Naive thymus-derived CD4-positive, alpha-beta T cell (primary cell): ENCODE results near the gene FNDC3B. TPM values are rescaled to one million over a fixed set of nuclear protein-coding genes. Genes with fewer than 3 reads are reported as not detected.

Source experiments
- ATAC-seq: fragments of 150-1000 bp; cut with Tn5 transposase; 2 replicates; pipeline ENCODE4 v1.10.0; 2021; ENCODE audit warnings: mild to moderate bottlenecking, moderate library complexity
- CTCF ChIA-PET: fragments of 350-600 bp; sonication (Branson Sonifier 250); formaldehyde crosslinking; loops from one replicate; lab custom pipeline; 2021; ENCODE audit warnings: antibody characterized with exemption; lab: Charles Lee
- POLR2A ChIA-PET: fragments of 350-600 bp; sonication (Branson Sonifier 250); formaldehyde crosslinking; loops from one replicate; lab custom pipeline; 2021; ENCODE audit warnings: antibody characterized with exemption, inconsistent platforms; lab: Charles Lee
- DNase-seq, 9 donors: peaks; one replicate each; pipeline versions ENCODE4 v3.0.0 to v3.0.0-alpha.2; 2020 to 2022; ENCODE audit warnings: mixed read lengths in 1 of 9
- H3K27ac ChIP-seq: one replicate; pipeline ENCODE4 v1.7.0; 2013; ENCODE audit warnings: mild to moderate bottlenecking, low read depth, low read length, moderate library complexity
- H3K27me3 ChIP-seq, 2 donors: one replicate each; pipeline ENCODE4 v1.7.0; 2013; ENCODE audit warnings: low read length in 2 of 2, mild to moderate bottlenecking in 2 of 2, moderate library complexity in 2 of 2; ENCODE audit not compliant: control insufficient read depth in 2 of 2, insufficient read depth in 2 of 2
- H3K36me3 ChIP-seq, 3 experiments: 1 replicate in 2 of 3; 2 replicates in 1 of 3; pipeline ENCODE4 v1.7.0; 2013; ENCODE audit warnings: low read length in 3 of 3, mild to moderate bottlenecking in 3 of 3, moderate library complexity in 1 of 3; ENCODE audit not compliant: insufficient read depth in 3 of 3, control insufficient read depth in 2 of 3
- H3K4me1 ChIP-seq, 2 donors: one replicate each; pipeline ENCODE4 v1.7.0; 2013; ENCODE audit warnings: low read length in 2 of 2, mild to moderate bottlenecking in 2 of 2, moderate library complexity in 1 of 2; ENCODE audit not compliant: control insufficient read depth in 2 of 2, insufficient read depth in 2 of 2
- H3K4me3 ChIP-seq: 2 replicates; pipeline ENCODE4 v1.7.0; 2013; ENCODE audit warnings: mild to moderate bottlenecking, low read length
- H3K9me3 ChIP-seq, 3 experiments: 1 replicate in 2 of 3; 2 replicates in 1 of 3; pipeline ENCODE4 v1.7.0; 2013; ENCODE audit warnings: low read length in 3 of 3; ENCODE audit not compliant: control insufficient read depth in 2 of 3
- H3K27ac Mint-ChIP-seq, 9 donors: one replicate each; pipeline ENCODE4 v1.8.0; 2020 to 2022; ENCODE audit warnings: mixed read lengths in 9 of 9, mild to moderate bottlenecking in 8 of 9, moderate library complexity in 5 of 9, inconsistent platforms in 2 of 9
- H3K27me3 Mint-ChIP-seq, 5 donors: one replicate each; pipeline ENCODE4 v1.8.0; 2021 to 2022; ENCODE audit warnings: mixed read lengths in 5 of 5, mild to moderate bottlenecking in 1 of 5
- H3K36me3 Mint-ChIP-seq, 5 donors: one replicate each; pipeline ENCODE4 v1.8.0; 2020 to 2022; ENCODE audit warnings: mixed read lengths in 5 of 5, mild to moderate bottlenecking in 3 of 5, inconsistent platforms in 1 of 5
- H3K4me1 Mint-ChIP-seq, 7 donors: one replicate each; pipeline ENCODE4 v1.8.0; 2020 to 2022; ENCODE audit warnings: mixed read lengths in 7 of 7, mild to moderate bottlenecking in 3 of 7, inconsistent platforms in 1 of 7
- H3K4me3 Mint-ChIP-seq, 10 donors: one replicate each; pipeline ENCODE4 v1.8.0; 2020 to 2022; ENCODE audit warnings: mild to moderate bottlenecking in 10 of 10, mixed read lengths in 10 of 10, moderate library complexity in 6 of 10, inconsistent platforms in 2 of 10
- H3K9me3 Mint-ChIP-seq, 11 donors: one replicate each; pipeline ENCODE4 v1.8.0; 2020 to 2022; ENCODE audit warnings: mixed read lengths in 11 of 11, mild to moderate bottlenecking in 4 of 11, inconsistent platforms in 1 of 11, moderate library complexity in 1 of 11
- intact Hi-C, 2 donors: fragments of 100-400 bp; cut with micrococcal nuclease; formaldehyde crosslinking; loops; one replicate each; pipeline ENCODE4 v1.15.1; 2023
- polyA plus RNA-seq, 2 donors: library from polyadenylated mRNA; unstranded; fragments of 300-500 nt; fragmentation: Illumina TruSeq; gene quantifications; one replicate each; pipeline ENCODE4 v1.2.3, GENCODE V29; 2021
- total RNA-seq, 6 experiments: library from RNA in 5 of 6; stranded (reverse) in 5 of 6; gene quantifications; 1 replicate in 5 of 6; 2 replicates in 1 of 6; pipeline ENCODE4 v1.2.3 and lab custom pipeline; 2021 to 2026

FNDC3B gene
- total and polyA plus RNA-seq, 7 experiments from 2014 or later: 8.6 to 78.6 (median 25.6) TPM

GRCh38 chr3:172187511-172187910, 148.1 kb downstream of the FNDC3B start:
- Histone ChIP-seq H3K27ac (no peak overlapping the region), H3K4me1 (no peaks in the 10 kb centered on the region), H3K9me3 (no peaks in the 10 kb centered on the region), H3K36me3 (no peaks in the 10 kb centered on the region), H3K27me3 (no peaks in the 10 kb centered on the region), H3K4me3 (no peak overlapping the region)
- Mint-ChIP-seq H3K36me3 (peaks cover 0 to 10% (median 5%) of the 10 kb centered on the region in 5 donors), H3K27ac (no peak overlapping the region), H3K9me3 (no peaks in the 10 kb centered on the region), H3K4me1 (peaks cover 0 to 29% (median 10%) of the 10 kb centered on the region in 7 donors), H3K4me3 (no peak overlapping the region), H3K27me3 (peaks cover 0 to 2% (median 0%) of the 10 kb centered on the region in 5 donors)
- ChIA-PET CTCF (no interaction called here), POLR2A (no interaction called here)
- no peak for DNase-seq
- intact Hi-C loops: no loop called here
- no peak for ATAC-seq

GRCh38 chr3:172188511-172188910, 149.1 kb downstream of the FNDC3B start:
- Mint-ChIP-seq H3K27ac (no peak overlapping the region), H3K36me3 (peaks cover 0 to 12% (median 5%) of the 10 kb centered on the region in 5 donors), H3K4me3 (no peak overlapping the region)

GRCh38 chr3:172189213-172189612, 149.8 kb downstream of the FNDC3B start:
- Mint-ChIP-seq H3K36me3 (peaks cover 0 to 14% (median 3%) of the 10 kb centered on the region in 5 donors), H3K4me3 (no peak overlapping the region), H3K9me3 (peaks cover 0 to 1% (median 0%) of the 10 kb centered on the region in 11 donors), H3K27ac (no peak overlapping the region), H3K27me3 (peaks cover 0 to 2% (median 0%) of the 10 kb centered on the region in 5 donors), H3K4me1 (peaks cover 4 to 28% (median 13%) of the 10 kb centered on the region in 7 donors)
- Histone ChIP-seq H3K9me3 (no peaks in the 10 kb centered on the region), H3K36me3 (no peaks in the 10 kb centered on the region), H3K27ac (no peak overlapping the region), H3K4me3 (no peak overlapping the region), H3K27me3 (no peaks in the 10 kb centered on the region), H3K4me1 (no peaks in the 10 kb centered on the region)
- intact Hi-C loops: no loop called here
- DNase-seq (no peak), ATAC-seq (no peak)
- POLR2A ChIA-PET: no interaction called here
- CTCF ChIA-PET: no interaction called here

More at GRCh38 chr3:172188511-172188910, 149.1 kb downstream of the FNDC3B start:
- intact Hi-C loops: no loop called here
- no peak overlapping the region for H3K27ac ChIP-seq
- H3K4me1 ChIP-seq: no peaks in the 10 kb centered on the region
- Mint-ChIP-seq H3K27me3 (peaks cover 0 to 2% (median 0%) of the 10 kb centered on the region in 5 donors), H3K9me3 (no peaks in the 10 kb centered on the region), H3K4me1 (peaks cover 2 to 30% (median 10%) of the 10 kb centered on the region in 7 donors)
- ChIA-PET POLR2A (no interaction called here), CTCF (no interaction called here)
- H3K9me3 ChIP-seq: no peaks in the 10 kb centered on the region
- no peaks in the 10 kb centered on the region for H3K27me3 ChIP-seq
- no peak for ATAC-seq
- no peak overlapping the region for H3K4me3 ChIP-seq
- no peak for DNase-seq
- no peaks in the 10 kb centered on the region for H3K36me3 ChIP-seq

- intact Hi-C loops: no loop called here
- peaks cover 6 to 31% (median 13%) of the 10 kb centered on the region in 7 donors for H3K4me1 Mint-ChIP-seq
- H3K4me3 Mint-ChIP-seq: no peak overlapping the region
- ChIA-PET POLR2A (no interaction called here), CTCF (no interaction called here)
- H3K9me3 Mint-ChIP-seq: peaks cover 0 to 4% (median 0%) of the 10 kb centered on the region in 11 donors
- Histone ChIP-seq H3K4me1 (no peaks in the 10 kb centered on the region), H3K27me3 (no peaks in the 10 kb centered on the region), H3K4me3 (no peak overlapping the region), H3K27ac (no peak overlapping the region), H3K36me3 (no peaks in the 10 kb centered on the region), H3K9me3 (no peaks in the 10 kb centered on the region)
- H3K27me3 Mint-ChIP-seq: peaks cover 0 to 2% (median 0%) of the 10 kb centered on the region in 5 donors
- DNase-seq (no peak), ATAC-seq (no peak)
- peaks cover 0 to 13% (median 0%) of the 10 kb centered on the region in 5 donors for H3K36me3 Mint-ChIP-seq
- no peak overlapping the region for H3K27ac Mint-ChIP-seq
Observed at GRCh38 chr3:172189987-172190603, 150.7 kb downstream of the FNDC3B start.

GRCh38 chr3:172190980-172191379, 151.6 kb downstream of the FNDC3B start:
- ATAC-seq: no peak
- Mint-ChIP-seq H3K4me1 (peaks cover 6 to 33% (median 13%) of the 10 kb centered on the region in 7 donors), H3K36me3 (peaks cover 0 to 16% (median 0%) of the 10 kb centered on the region in 5 donors), H3K27me3 (no peaks in the 10 kb centered on the region), H3K9me3 (peaks cover 0 to 4% (median 0%) of the 10 kb centered on the region in 11 donors), H3K27ac (no peak overlapping the region), H3K4me3 (no peak overlapping the region)
- ChIA-PET CTCF (no interaction called here), POLR2A (no interaction called here)
- Histone ChIP-seq H3K27me3 (no peaks in the 10 kb centered on the region), H3K4me3 (no peak overlapping the region), H3K36me3 (no peaks in the 10 kb centered on the region), H3K4me1 (no peaks in the 10 kb centered on the region), H3K27ac (no peak overlapping the region), H3K9me3 (no peaks in the 10 kb centered on the region)
- DNase-seq: no peak
- intact Hi-C loops: no loop called here

GRCh38 chr3:172191629-172192028, 152.3 kb downstream of the FNDC3B start:
- Histone ChIP-seq H3K36me3 (no peaks in the 10 kb centered on the region), H3K4me1 (no peaks in the 10 kb centered on the region), H3K9me3 (no peaks in the 10 kb centered on the region), H3K27ac (no peak overlapping the region), H3K27me3 (no peaks in the 10 kb centered on the region), H3K4me3 (no peak overlapping the region)
- ChIA-PET CTCF (no interaction called here), POLR2A (no interaction called here)
- no peaks in the 10 kb centered on the region for H3K27me3 Mint-ChIP-seq
- no peak for DNase-seq
- no peak for ATAC-seq
- H3K27ac Mint-ChIP-seq: no peak overlapping the region
- H3K36me3 Mint-ChIP-seq: peaks cover 0 to 15% (median 0%) of the 10 kb centered on the region in 5 donors
- H3K4me1 Mint-ChIP-seq: peaks cover 6 to 33% (median 13%) of the 10 kb centered on the region in 7 donors
- H3K9me3 Mint-ChIP-seq: peaks cover 0 to 4% (median 0%) of the 10 kb centered on the region in 11 donors
- no peak overlapping the region for H3K4me3 Mint-ChIP-seq
- intact Hi-C loops: no loop called here
